NB4 (cell line): Measurements from ENCODE around the gene C3AR1.

Experiments
- CTCF ChIP-seq: IDR thresholded peaks from one replicate; pipeline ENCODE4 v1.5.1; 2012; ENCODE audit warnings: low read depth, low read length
- MYC ChIP-seq: IDR thresholded peaks from 2 replicates; pipeline ENCODE4 v1.6.1; 2011; ENCODE audit warnings: low read depth, low read length

- TF ChIP-seq CTCF (no peak), MYC (no peak)
Observed at GRCh38 chr12:8048906-8049305, 17.3 kb downstream of the C3AR1 start.
